Loucy (cell line): ENCODE data around the gene PYROXD2.

Source experiments
- H2AFZ ChIP-seq: fragments of 200-600 bp; sonication (generic); 2 replicates; pipeline ENCODE4 v1.6.0; 2016; ENCODE audit warnings: antibody characterized with exemption, mild to moderate bottlenecking, low read length, moderate library complexity
- H3F3A ChIP-seq: fragments of 200-600 bp; 2 replicates; pipeline ENCODE4 v1.6.0; 2016; ENCODE audit warnings: antibody characterized with exemption, low read depth, mild to moderate bottlenecking
- H3K27me3 ChIP-seq: fragments of 200-600 bp; sonication (generic); 2 replicates; pipeline ENCODE4 v1.6.1; 2014; ENCODE audit warnings: low read length, mild to moderate bottlenecking; ENCODE audit not compliant: insufficient read depth, poor library complexity, severe bottlenecking
- H3K36me3 ChIP-seq: fragments of 200-600 bp; sonication (generic); 2 replicates; pipeline ENCODE4 v1.6.1; 2016; ENCODE audit warnings: low read length; ENCODE audit not compliant: insufficient read depth
- H3K4me1 ChIP-seq: fragments of 200-600 bp; sonication (generic); 2 replicates; pipeline ENCODE4 v1.5.1; 2014; ENCODE audit warnings: low read length, mild to moderate bottlenecking; ENCODE audit not compliant: insufficient read depth, poor library complexity, severe bottlenecking
- H3K4me2 ChIP-seq: fragments of 200-600 bp; sonication (generic); 2 replicates; pipeline ENCODE4 v1.6.0; 2014; ENCODE audit warnings: antibody characterized with exemption, low read length, low read depth, mild to moderate bottlenecking; ENCODE audit not compliant: poor library complexity, severe bottlenecking
- H3K4me3 ChIP-seq: fragments of 200-600 bp; sonication (generic); 2 replicates; pipeline ENCODE4 v1.5.1; 2014; ENCODE audit warnings: low read length, mild to moderate bottlenecking, mixed read lengths; ENCODE audit not compliant: poor library complexity, severe bottlenecking
- H3K79me2 ChIP-seq: fragments of 200-600 bp; sonication (generic); 2 replicates; pipeline ENCODE4 v1.6.1; 2014; ENCODE audit warnings: low read length; ENCODE audit not compliant: insufficient read depth
- H3K9ac ChIP-seq: fragments of 200-600 bp; sonication (generic); 2 replicates; pipeline ENCODE4 v1.6.0; 2014; ENCODE audit warnings: mild to moderate bottlenecking, low read depth, low read length, moderate library complexity; ENCODE audit not compliant: poor library complexity, severe bottlenecking
- H3K9me2 ChIP-seq: fragments of 200-600 bp; sonication (generic); replicated peaks from 2 replicates; pipeline ENCODE4 v1.6.1; 2016; ENCODE audit warnings: low read depth, low read length, mixed read lengths
- H3K9me3 ChIP-seq: fragments of 200-600 bp; sonication (generic); 2 replicates; pipeline ENCODE4 v1.6.1; 2014; ENCODE audit warnings: mild to moderate bottlenecking, antibody characterized with exemption, low read length, low read depth; ENCODE audit not compliant: insufficient read depth
- H4K20me1 ChIP-seq: fragments of 200-600 bp; sonication (generic); 2 replicates; pipeline ENCODE4 v1.6.0; 2014; ENCODE audit warnings: antibody characterized with exemption, low read length, mild to moderate bottlenecking; ENCODE audit not compliant: insufficient read depth, poor library complexity, severe bottlenecking
- EZH2phosphoT487 ChIP-seq: fragments of 200-600 bp; IDR thresholded peaks from 2 replicates; pipeline ENCODE4 v1.6.1; 2018; ENCODE audit warnings: antibody characterized with exemption, mild to moderate bottlenecking, moderate library complexity, borderline replicate concordance
- TF ChIP-seq, protein P1 (sequence below): fragments of 200-600 bp; sonication (generic); conservative IDR thresholded peaks from 2 replicates; pipeline ENCODE4 v1.5.1; 2014; ENCODE audit warnings: mild to moderate bottlenecking, antibody characterized with exemption, low read length

The PYROXD2 gene

DNA sequence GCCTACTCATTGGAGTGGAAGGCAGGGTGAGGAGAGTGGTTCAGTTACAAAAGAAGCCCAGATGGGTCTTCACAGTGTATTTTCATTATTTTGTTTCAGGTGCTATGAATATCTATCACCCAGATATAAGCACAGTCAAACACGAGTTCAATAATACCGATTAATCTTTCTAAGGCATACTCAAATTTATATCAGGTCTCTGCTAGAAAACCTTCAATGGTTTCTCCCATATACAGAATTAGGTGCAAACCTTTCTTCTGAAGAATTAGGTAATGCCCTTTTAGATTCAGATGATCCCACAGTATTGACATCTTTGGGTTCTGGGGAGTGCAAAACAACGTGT lies 46.5 kb upstream of the PYROXD2 start:
- Histone ChIP-seq H3K4me3 (no peak overlapping the region), H3F3A (no peaks in the 10 kb centered on the region), H3K4me2 (no peak overlapping the region), H3K9me3 (no peaks in the 10 kb centered on the region), H2AFZ (no peak overlapping the region), H3K36me3 (no peaks in the 10 kb centered on the region), H4K20me1 (no peaks in the 10 kb centered on the region), H3K9ac (no peak overlapping the region), H3K4me1 (no peaks in the 10 kb centered on the region), H3K79me2 (no peaks in the 10 kb centered on the region), H3K27me3 (no peaks in the 10 kb centered on the region), H3K9me2 (no peaks in the 10 kb centered on the region)
- no peak for TF ChIP-seq EZH2phosphoT487
- TF ChIP-seq, protein P1, sequence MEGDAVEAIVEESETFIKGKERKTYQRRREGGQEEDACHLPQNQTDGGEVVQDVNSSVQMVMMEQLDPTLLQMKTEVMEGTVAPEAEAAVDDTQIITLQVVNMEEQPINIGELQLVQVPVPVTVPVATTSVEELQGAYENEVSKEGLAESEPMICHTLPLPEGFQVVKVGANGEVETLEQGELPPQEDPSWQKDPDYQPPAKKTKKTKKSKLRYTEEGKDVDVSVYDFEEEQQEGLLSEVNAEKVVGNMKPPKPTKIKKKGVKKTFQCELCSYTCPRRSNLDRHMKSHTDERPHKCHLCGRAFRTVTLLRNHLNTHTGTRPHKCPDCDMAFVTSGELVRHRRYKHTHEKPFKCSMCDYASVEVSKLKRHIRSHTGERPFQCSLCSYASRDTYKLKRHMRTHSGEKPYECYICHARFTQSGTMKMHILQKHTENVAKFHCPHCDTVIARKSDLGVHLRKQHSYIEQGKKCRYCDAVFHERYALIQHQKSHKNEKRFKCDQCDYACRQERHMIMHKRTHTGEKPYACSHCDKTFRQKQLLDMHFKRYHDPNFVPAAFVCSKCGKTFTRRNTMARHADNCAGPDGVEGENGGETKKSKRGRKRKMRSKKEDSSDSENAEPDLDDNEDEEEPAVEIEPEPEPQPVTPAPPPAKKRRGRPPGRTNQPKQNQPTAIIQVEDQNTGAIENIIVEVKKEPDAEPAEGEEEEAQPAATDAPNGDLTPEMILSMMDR = no peak

DNA sequence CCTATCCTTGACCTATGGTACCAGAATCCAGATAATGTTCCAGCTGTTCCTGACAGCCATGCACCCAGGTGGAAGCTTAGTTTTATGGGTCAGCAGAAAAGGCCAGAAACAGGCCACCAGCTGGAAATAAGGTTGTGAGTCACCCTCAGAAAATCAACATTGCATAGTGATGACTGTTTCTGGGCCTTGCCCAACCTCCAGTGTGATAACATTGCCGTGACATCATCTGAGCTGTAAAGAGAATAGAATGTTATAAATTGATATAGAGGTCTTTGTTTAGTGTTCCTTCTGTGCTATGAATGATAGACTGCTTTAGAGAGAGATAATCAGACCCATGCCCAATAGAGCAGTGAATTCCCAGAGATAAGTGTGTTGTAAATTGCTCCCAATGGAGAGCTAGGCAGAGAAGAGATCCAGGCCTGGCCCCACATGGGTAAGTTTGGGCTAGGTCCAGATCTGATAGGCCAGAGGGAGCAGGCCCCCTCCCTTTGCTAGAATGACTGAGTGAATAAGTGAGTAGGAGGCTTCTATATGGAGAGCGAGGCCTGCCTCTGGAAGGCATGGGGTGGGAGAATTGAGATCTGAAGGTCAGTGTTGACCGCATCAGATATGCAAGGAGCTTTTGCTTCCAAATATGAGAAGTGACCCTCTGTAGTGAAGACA lies 46.0 kb upstream of the PYROXD2 start:
- Histone ChIP-seq H3K4me3 (no peak overlapping the region), H2AFZ (no peak overlapping the region), H3K79me2 (no peaks in the 10 kb centered on the region), H3K4me1 (no peaks in the 10 kb centered on the region), H3K27me3 (no peaks in the 10 kb centered on the region), H3K4me2 (no peak overlapping the region), H4K20me1 (no peaks in the 10 kb centered on the region), H3K36me3 (no peaks in the 10 kb centered on the region), H3K9me3 (no peaks in the 10 kb centered on the region), H3K9ac (no peak overlapping the region), H3K9me2 (no peaks in the 10 kb centered on the region), H3F3A (no peaks in the 10 kb centered on the region)
- no peak for TF ChIP-seq EZH2phosphoT487
- TF ChIP-seq, protein P1 = no peak

DNA sequence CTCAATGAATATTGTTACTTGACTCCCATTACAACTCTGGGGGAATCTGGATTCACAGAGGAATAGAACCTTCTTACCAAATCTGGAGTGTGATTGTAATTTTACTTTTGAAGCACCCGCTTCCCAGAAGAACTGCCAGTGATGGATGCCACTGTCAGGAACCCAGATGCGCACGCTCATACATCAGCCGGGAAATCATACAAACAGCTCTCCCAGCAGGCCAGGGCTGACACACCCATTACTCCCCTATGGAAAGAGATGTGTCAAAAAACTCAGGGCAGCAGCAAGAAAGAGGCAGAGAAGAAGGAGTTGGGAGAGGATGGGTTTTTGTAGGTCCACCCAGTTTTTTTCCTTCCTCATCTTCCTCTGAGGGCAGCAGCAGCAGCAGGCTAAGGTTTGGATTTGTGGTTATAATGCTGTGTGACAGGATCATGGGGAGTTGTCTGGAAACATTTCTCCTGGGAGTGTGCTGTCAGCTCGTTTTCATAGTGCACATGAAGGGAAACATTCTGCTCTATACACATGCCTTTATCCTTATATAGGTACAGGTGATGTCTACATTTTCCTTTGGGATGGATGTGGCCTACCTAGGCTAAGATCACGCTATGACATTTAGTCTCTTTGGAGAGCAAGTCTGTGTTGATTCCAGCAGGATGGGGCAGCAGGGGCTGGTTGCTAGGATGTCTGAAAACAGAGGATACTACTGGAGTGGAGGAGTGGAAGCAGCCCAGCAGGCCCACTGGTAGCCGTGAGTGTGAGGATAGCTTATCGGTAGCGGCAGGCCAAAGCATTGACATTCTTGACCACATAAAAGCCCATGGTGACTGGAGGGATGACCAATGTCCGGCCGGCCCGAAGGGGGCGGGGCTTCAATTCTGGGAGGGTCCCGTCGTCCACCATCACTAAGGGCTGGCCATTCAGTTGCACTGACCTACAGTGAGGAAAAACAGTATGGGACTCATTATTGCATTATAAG lies 44.1 kb upstream of the PYROXD2 start:
- no peak for TF ChIP-seq EZH2phosphoT487
- TF ChIP-seq, protein P1 = no peak
- no peaks in the 10 kb centered on the region for H3K79me2 ChIP-seq

More for the DNA sequence above, 44.1 kb upstream of the PYROXD2 start:
- Histone ChIP-seq H3K36me3 (no peaks in the 10 kb centered on the region), H3K4me1 (no peaks in the 10 kb centered on the region), H3F3A (no peaks in the 10 kb centered on the region), H3K27me3 (no peaks in the 10 kb centered on the region), H3K9me2 (no peaks in the 10 kb centered on the region), H3K4me2 (no peak overlapping the region), H3K4me3 (no peak overlapping the region), H3K9me3 (no peaks in the 10 kb centered on the region), H4K20me1 (no peaks in the 10 kb centered on the region), H3K9ac (no peak overlapping the region), H2AFZ (no peak overlapping the region)
